Hematopoietic multipotent progenitor cell treated with erythropoietin and hydrocortisone succinate and interleukin-3 and kit ligand, for 17 days (in vitro differentiated cells): ENCODE measurements around the gene AOAH.

Experiments used
- DNase-seq: peaks from one replicate; pipeline ENCODE4 v3.0.0-alpha.2; 2015; ENCODE audit warnings: low spot score

AOAH gene

GRCh38 chr7:36600869-36601530 is 123.3 kb downstream of the AOAH start:
- DNase-seq = no peak

GRCh38 chr7:36600314-36600682 is 124.0 kb downstream of the AOAH start:
- DNase-seq = no peak

- no peak for DNase-seq
These were observed 124.5 kb downstream of the AOAH start for GRCh38 chr7:36599645-36600313.

GRCh38 chr7:36598054-36598674 is 126.1 kb downstream of the AOAH start:
- DNase-seq = no peak

GRCh38 chr7:36597090-36597773 is 127.1 kb downstream of the AOAH start:
- DNase-seq = no peak

- DNase-seq = no peak
These were observed 129.8 kb downstream of the AOAH start for GRCh38 chr7:36594445-36594844.

- no peak for DNase-seq
These were observed 132.7 kb downstream of the AOAH start for GRCh38 chr7:36591636-36592035.

GRCh38 chr7:36589391-36589790 is 134.9 kb downstream of the AOAH start:
- no peak for DNase-seq

GRCh38 chr7:36583318-36583717 is 141.0 kb downstream of the AOAH start:
- no peak for DNase-seq

- DNase-seq = no peak
These were observed 148.5 kb downstream of the AOAH start for GRCh38 chr7:36575832-36576231.

GRCh38 chr7:36573066-36573465 is 151.2 kb downstream of the AOAH start:
- DNase-seq = no peak

- DNase-seq = no peak
These were observed 153.1 kb downstream of the AOAH start for GRCh38 chr7:36571190-36571560.

GRCh38 chr7:36570528-36571189 is 153.6 kb downstream of the AOAH start:
- no peak for DNase-seq

- DNase-seq = no peak
These were observed 155.8 kb downstream of the AOAH start for GRCh38 chr7:36568452-36568849.

GRCh38 chr7:36567699-36568451 is 156.4 kb downstream of the AOAH start:
- no peak for DNase-seq

GRCh38 chr7:36565792-36566356 is 158.4 kb downstream of the AOAH start:
- DNase-seq = no peak

GRCh38 chr7:36564489-36564888 is 159.8 kb downstream of the AOAH start:
- no peak for DNase-seq

GRCh38 chr7:36563706-36564327 is 160.5 kb downstream of the AOAH start:
- DNase-seq = no peak

- DNase-seq = no peak
These were observed 162.2 kb downstream of the AOAH start for GRCh38 chr7:36562121-36562520.

GRCh38 chr7:36549029-36549428 is 175.3 kb downstream of the AOAH start:
- no peak for DNase-seq

GRCh38 chr7:36547416-36547815 is 176.9 kb downstream of the AOAH start:
- no peak for DNase-seq
